Activated T-helper 1 cell treated with anti-CD3 and anti-CD28 coated beads, Interleukin-12 subunit alpha, Interleukin-12 subunit beta, Interleukin-2, Interleukin-4 antibody, amounts not matched to agents 30 ng/mL and 10 ng/mL and 1 ng/mL, durations not matched to agents 14 hours and 24 hours and 36 hours (primary cell): ENCODE data around the gene HRH3. TPM values are rescaled to one million over a fixed set of nuclear protein-coding genes. Genes with fewer than 3 reads are reported as not detected.

ENCODE experiments used
- DNase-seq: peaks from one replicate; pipeline ENCODE4 v3.0.0; 2021; ENCODE audit warnings: low spot score
- H3K27ac Mint-ChIP-seq: one replicate; pipeline ENCODE4 v1.8.0; 2021; ENCODE audit warnings: mild to moderate bottlenecking, mixed read lengths
- H3K27me3 Mint-ChIP-seq: one replicate; pipeline ENCODE4 v1.8.0; 2022; ENCODE audit warnings: mild to moderate bottlenecking, moderate library complexity, mixed read lengths; ENCODE audit not compliant: insufficient read depth
- H3K36me3 Mint-ChIP-seq: one replicate; pipeline ENCODE4 v1.8.0; 2021; ENCODE audit warnings: low read depth, mixed read lengths
- H3K4me1 Mint-ChIP-seq: one replicate; pipeline ENCODE4 v1.8.0; 2021; ENCODE audit warnings: low read depth, mixed read lengths
- H3K4me3 Mint-ChIP-seq: one replicate; pipeline ENCODE4 v1.8.0; 2021; ENCODE audit warnings: mild to moderate bottlenecking, moderate library complexity, mixed read lengths
- H3K9me3 Mint-ChIP-seq: one replicate; pipeline ENCODE4 v1.8.0; 2021; ENCODE audit warnings: mixed read lengths
- intact Hi-C: fragments of 100-400 bp; cut with micrococcal nuclease; formaldehyde crosslinking; loops from one replicate; pipeline ENCODE4 v1.15.1; 2024
- total RNA-seq: library from RNA; stranded (reverse); gene quantifications from 2 replicates; pipeline ENCODE4 v1.2.3, GENCODE V29; 2022

Gene HRH3
- total RNA-seq, 1 donor from 2014 or later, result not detected

- intact Hi-C loops, result no loop called here
- H3K27ac Mint-ChIP-seq, result no peak overlapping the region
Observed at GRCh38 chr20:62178316-62179161, 41.5 kb downstream of the HRH3 start.

GRCh38 chr20:62177307-62177706 lies 42.8 kb downstream of the HRH3 start:
- DNase-seq, result no peak
- H3K9me3 Mint-ChIP-seq, result no peaks in the 10 kb centered on the region
- H3K27me3 Mint-ChIP-seq, result no peaks in the 10 kb centered on the region
- H3K4me1 Mint-ChIP-seq, result peaks cover 9% of the 10 kb centered on the region
- intact Hi-C loops, result no loop called here
- H3K4me3 Mint-ChIP-seq, result no peak overlapping the region
- H3K27ac Mint-ChIP-seq, result no peak overlapping the region
- H3K36me3 Mint-ChIP-seq, result peaks cover 7% of the 10 kb centered on the region

More at GRCh38 chr20:62178316-62179161, 41.5 kb downstream of the HRH3 start:
- Mint-ChIP-seq H3K36me3 (peaks cover 7% of the 10 kb centered on the region), H3K27me3 (no peaks in the 10 kb centered on the region), H3K4me1 (peaks cover 11% of the 10 kb centered on the region), H3K4me3 (no peak overlapping the region), H3K9me3 (no peaks in the 10 kb centered on the region)
- DNase-seq, result no peak

GRCh38 chr20:62176866-62177265 lies 43.2 kb downstream of the HRH3 start:
- no peak overlapping the region for H3K4me3 Mint-ChIP-seq
- no peaks in the 10 kb centered on the region for H3K27me3 Mint-ChIP-seq
- H3K27ac Mint-ChIP-seq, result no peak overlapping the region
- no peaks in the 10 kb centered on the region for H3K9me3 Mint-ChIP-seq
- peaks cover 4% of the 10 kb centered on the region for H3K4me1 Mint-ChIP-seq
- intact Hi-C loops, result no loop called here
- H3K36me3 Mint-ChIP-seq, result peaks cover 7% of the 10 kb centered on the region
- no peak for DNase-seq

- no peaks in the 10 kb centered on the region for H3K27me3 Mint-ChIP-seq
Observed at GRCh38 chr20:62175711-62176110, 44.4 kb downstream of the HRH3 start.

GRCh38 chr20:62174870-62175624 lies 45.0 kb downstream of the HRH3 start:
- Mint-ChIP-seq H3K4me1 (no peaks in the 10 kb centered on the region), H3K36me3 (peaks cover 10% of the 10 kb centered on the region), H3K9me3 (no peaks in the 10 kb centered on the region), H3K27ac (peak overlapping the region; percentile 44), H3K27me3 (no peaks in the 10 kb centered on the region), H3K4me3 (no peak overlapping the region)
- intact Hi-C loops, result no loop called here
- no peak for DNase-seq

More at GRCh38 chr20:62175711-62176110, 44.4 kb downstream of the HRH3 start:
- no peak overlapping the region for H3K4me3 Mint-ChIP-seq
- H3K9me3 Mint-ChIP-seq, result no peaks in the 10 kb centered on the region
- no peaks in the 10 kb centered on the region for H3K4me1 Mint-ChIP-seq
- DNase-seq, result no peak
- intact Hi-C loops, result no loop called here
- no peak overlapping the region for H3K27ac Mint-ChIP-seq
- H3K36me3 Mint-ChIP-seq, result peaks cover 10% of the 10 kb centered on the region

- intact Hi-C loops, result no loop called here
- H3K4me3 Mint-ChIP-seq, result no peak overlapping the region
- H3K27ac Mint-ChIP-seq, result no peak overlapping the region
- H3K9me3 Mint-ChIP-seq, result no peaks in the 10 kb centered on the region
- peaks cover 10% of the 10 kb centered on the region for H3K36me3 Mint-ChIP-seq
- no peak for DNase-seq
- H3K27me3 Mint-ChIP-seq, result no peaks in the 10 kb centered on the region
- no peaks in the 10 kb centered on the region for H3K4me1 Mint-ChIP-seq
Observed at GRCh38 chr20:62174021-62174804, 45.9 kb downstream of the HRH3 start.

GRCh38 chr20:62172666-62173065 lies 47.4 kb downstream of the HRH3 start:
- DNase-seq, result no peak
- intact Hi-C loops, result no loop called here
- peaks cover 13% of the 10 kb centered on the region for H3K36me3 Mint-ChIP-seq
- H3K4me3 Mint-ChIP-seq, result no peak overlapping the region
- H3K9me3 Mint-ChIP-seq, result no peaks in the 10 kb centered on the region
- H3K4me1 Mint-ChIP-seq, result no peaks in the 10 kb centered on the region
- no peak overlapping the region for H3K27ac Mint-ChIP-seq
- H3K27me3 Mint-ChIP-seq, result no peaks in the 10 kb centered on the region

GRCh38 chr20:62171245-62171644 lies 48.8 kb downstream of the HRH3 start:
- intact Hi-C loops, result no loop called here
- no peak overlapping the region for H3K27ac Mint-ChIP-seq
- H3K27me3 Mint-ChIP-seq, result no peaks in the 10 kb centered on the region
- no peaks in the 10 kb centered on the region for H3K4me1 Mint-ChIP-seq
- H3K4me3 Mint-ChIP-seq, result no peak overlapping the region
- no peaks in the 10 kb centered on the region for H3K9me3 Mint-ChIP-seq
- H3K36me3 Mint-ChIP-seq, result peaks cover 13% of the 10 kb centered on the region
- no peak for DNase-seq

GRCh38 chr20:62170536-62170935 lies 49.5 kb downstream of the HRH3 start:
- Mint-ChIP-seq H3K36me3 (peaks cover 14% of the 10 kb centered on the region), H3K27me3 (no peaks in the 10 kb centered on the region), H3K4me3 (no peak overlapping the region), H3K9me3 (no peaks in the 10 kb centered on the region), H3K4me1 (no peaks in the 10 kb centered on the region), H3K27ac (no peak overlapping the region)
- DNase-seq, result no peak
- intact Hi-C loops, result no loop called here

GRCh38 chr20:62168890-62169435 lies 51.1 kb downstream of the HRH3 start:
- no peak overlapping the region for H3K27ac Mint-ChIP-seq
- H3K27me3 Mint-ChIP-seq, result no peaks in the 10 kb centered on the region
- no peaks in the 10 kb centered on the region for H3K9me3 Mint-ChIP-seq
- H3K4me3 Mint-ChIP-seq, result no peak overlapping the region
- peaks cover 13% of the 10 kb centered on the region for H3K36me3 Mint-ChIP-seq
- DNase-seq, result no peak
- intact Hi-C loops, result no loop called here
- no peaks in the 10 kb centered on the region for H3K4me1 Mint-ChIP-seq

GRCh38 chr20:62168061-62168460 lies 52.0 kb downstream of the HRH3 start:
- no peaks in the 10 kb centered on the region for H3K9me3 Mint-ChIP-seq
- no peak for DNase-seq
- H3K27me3 Mint-ChIP-seq, result no peaks in the 10 kb centered on the region
- H3K36me3 Mint-ChIP-seq, result peaks cover 15% of the 10 kb centered on the region
- H3K4me1 Mint-ChIP-seq, result no peaks in the 10 kb centered on the region
- H3K4me3 Mint-ChIP-seq, result no peak overlapping the region
- intact Hi-C loops, result no loop called here
- H3K27ac Mint-ChIP-seq, result no peak overlapping the region

GRCh38 chr20:62167474-62167873 lies 52.6 kb downstream of the HRH3 start:
- Mint-ChIP-seq H3K36me3 (peaks cover 15% of the 10 kb centered on the region), H3K4me3 (no peak overlapping the region), H3K9me3 (no peaks in the 10 kb centered on the region), H3K27me3 (no peaks in the 10 kb centered on the region), H3K27ac (no peak overlapping the region), H3K4me1 (no peaks in the 10 kb centered on the region)
- no peak for DNase-seq
- intact Hi-C loops, result no loop called here
